ENCODE data around the gene FAM136A. TPM values are rescaled to one million over a fixed set of nuclear protein-coding genes. Genes with fewer than 3 reads are reported as not detected.

The FAM136A gene
- total and polyA plus RNA-seq, 2 of the 13 experiments (the other 11 are each of a cell fraction or from before 2014, with no cell fraction given) = 77.8 to 126 TPM

- TF ChIP-seq GZF1 (CRISPR knock-in tag; IDR thresholded peaks at IDR 0.05) (no peak), FOXK1 (CRISPR knock-in tag; IDR thresholded peaks at IDR 0.05; ENCODE audit: borderline replicate concordance, low read depth) (no peak; the same call in 1 of the 2 replicates), POGZ (CRISPR knock-in tag; IDR thresholded peaks at IDR 0.05) (peak; percentile 56; the same call in 1 of the 2 replicates), ZNF44 (CRISPR knock-in tag; IDR thresholded peaks at IDR 0.05) (peak; percentile 87), ZNF256 (CRISPR knock-in tag; conservative IDR thresholded peaks at IDR 0.05) (peak; percentile 97), ZNF33B (CRISPR knock-in tag; IDR thresholded peaks at IDR 0.05) (peak; percentile 83; the same call in 1 of the 2 replicates), ETS1 (CRISPR knock-in tag; IDR thresholded peaks at IDR 0.05) (no peak), SP140L (CRISPR knock-in tag; IDR thresholded peaks at IDR 0.05; ENCODE audit: borderline replicate concordance) (0 out of 2 replicates have a peak, but pooled peaks have one; percentile 54), JUN (CRISPR knock-in tag; IDR thresholded peaks at IDR 0.05) (peak; percentile 27; the same call in 1 of the 2 replicates), ZNF616 (CRISPR knock-in tag; IDR thresholded peaks at IDR 0.05; ENCODE audit: low read depth) (peak; percentile 66; the same call in 1 of the 2 replicates), CBFB (CRISPR knock-in tag; IDR thresholded peaks at IDR 0.05) (peak; percentile 62; the same call in 1 of the 2 replicates), U2AF1 (optimal IDR thresholded peaks at IDR 0.05; ENCODE audit: low read depth, low read length) (no peak), ZBTB7B (CRISPR knock-in tag; IDR thresholded peaks at IDR 0.05) (peak; percentile 96), NCOA2 (CRISPR knock-in tag; IDR thresholded peaks at IDR 0.05) (peak; percentile 6; the same call in 1 of the 2 replicates), SP4 (CRISPR knock-in tag; IDR thresholded peaks at IDR 0.05) (peak; percentile 45; the same call in 1 of the 2 replicates), GATAD1 (CRISPR knock-in tag; IDR thresholded peaks at IDR 0.05) (peak; percentile 68), ZNF784 (CRISPR knock-in tag; IDR thresholded peaks at IDR 0.05; ENCODE audit: borderline replicate concordance) (peak; percentile 78), TERF1 (CRISPR knock-in tag; IDR thresholded peaks at IDR 0.05) (0 out of 2 replicates have a peak, but pooled peaks have one; percentile 23), ZNF30 (CRISPR knock-in tag; IDR thresholded peaks at IDR 0.05) (peak; percentile 89; the same call in 1 of the 2 replicates), ZNF276 (CRISPR knock-in tag; IDR thresholded peaks at IDR 0.05; ENCODE audit: low read depth) (peak; percentile 45; the same call in 1 of the 2 replicates), BORCS8-MEF2B (CRISPR knock-in tag; IDR thresholded peaks at IDR 0.05) (peak; percentile 95)
Measured at GRCh38 chr2:70301344-70302194, at the start of gene FAM136A (continued).

Data from HepG2 (cell line).